GM23338 (cell line): Measurements from ENCODE around the gene SCARF1. TPM values are rescaled to one million over a fixed set of nuclear protein-coding genes. Genes with fewer than 3 reads are reported as not detected.

Source experiments
- ATAC-seq: fragments of 200-7000 bp; cut with Tn5 transposase; 3 replicates; pipeline ENCODE4 v1.9.1; 2020
- DNase-seq: peaks from one replicate; pipeline ENCODE4 v3.0.0-alpha.2; 2015; ENCODE audit warnings: low spot score
- H2AFZ ChIP-seq: fragments of 200-600 bp; sonication (generic); 2 replicates; pipeline ENCODE4 v1.8.0; 2016; ENCODE audit warnings: antibody characterized with exemption, mild to moderate bottlenecking, moderate library complexity
- H3F3A ChIP-seq: fragments of 200-600 bp; sonication (generic); replicated peaks from 2 replicates; pipeline ENCODE4 v1.8.0; 2017; ENCODE audit warnings: antibody characterized with exemption, mixed run types, low read depth
- H3K27ac ChIP-seq: fragments of 200-600 bp; sonication (generic); 2 replicates; pipeline ENCODE4 v1.6.1; 2016; ENCODE audit warnings: low read depth
- H3K27me3 ChIP-seq: fragments of 200-600 bp; sonication (generic); 2 replicates; pipeline ENCODE4 v1.8.0; 2016; ENCODE audit warnings: mild to moderate bottlenecking, mixed run types, moderate library complexity; ENCODE audit not compliant: insufficient read depth
- H3K36me3 ChIP-seq: fragments of 200-600 bp; sonication (generic); 2 replicates; pipeline ENCODE4 v1.8.0; 2016; ENCODE audit warnings: mild to moderate bottlenecking; ENCODE audit not compliant: insufficient read depth
- H3K4me1 ChIP-seq: fragments of 200-600 bp; sonication (generic); 2 replicates; pipeline ENCODE4 v1.8.0; 2016; ENCODE audit warnings: mild to moderate bottlenecking, moderate library complexity; ENCODE audit not compliant: insufficient read depth
- H3K4me2 ChIP-seq: fragments of 200-600 bp; sonication (generic); 2 replicates; pipeline ENCODE4 v1.7.1; 2017; ENCODE audit warnings: mixed run types
- H3K4me3 ChIP-seq: fragments of 200-600 bp; sonication (generic); 2 replicates; pipeline ENCODE4 v1.6.1; 2016; ENCODE audit warnings: mixed run types
- H3K79me2 ChIP-seq: fragments of 200-600 bp; sonication (generic); replicated peaks from 2 replicates; pipeline ENCODE4 v1.8.0; 2017; ENCODE audit warnings: mild to moderate bottlenecking; ENCODE audit not compliant: insufficient read depth
- H3K9me2 ChIP-seq: fragments of 200-600 bp; sonication (generic); 2 replicates; pipeline ENCODE4 v1.8.0; 2017; ENCODE audit not compliant: insufficient read depth
- H4K20me1 ChIP-seq: fragments of 200-600 bp; sonication (generic); replicated peaks from 2 replicates; pipeline ENCODE4 v1.8.0; 2017; ENCODE audit warnings: mild to moderate bottlenecking; ENCODE audit not compliant: insufficient read depth
- H3K27ac Mint-ChIP-seq: 2 replicates; pipeline ENCODE4 v1.8.0; 2020; ENCODE audit warnings: inconsistent platforms, mild to moderate bottlenecking, moderate library complexity, mixed read lengths
- H3K27me3 Mint-ChIP-seq: 3 replicates; pipeline ENCODE4 v1.8.0; 2022; ENCODE audit warnings: low read depth, mild to moderate bottlenecking, moderate library complexity, mixed read lengths, inconsistent platforms; ENCODE audit not compliant: insufficient read depth, poor library complexity
- H3K36me3 Mint-ChIP-seq: 3 replicates; pipeline ENCODE4 v1.8.0; 2021; ENCODE audit warnings: low read depth, mild to moderate bottlenecking, inconsistent platforms, moderate library complexity, mixed read lengths
- H3K4me1 Mint-ChIP-seq: 3 replicates; pipeline ENCODE4 v1.8.0; 2020; ENCODE audit warnings: mild to moderate bottlenecking, inconsistent platforms, mixed read lengths
- H3K4me3 Mint-ChIP-seq: 3 replicates; pipeline ENCODE4 v1.8.0; 2021; ENCODE audit warnings: moderate library complexity, mild to moderate bottlenecking, inconsistent platforms, mixed read lengths
- H3K9me3 Mint-ChIP-seq: 3 replicates; pipeline ENCODE4 v1.8.0; 2020; ENCODE audit warnings: moderate library complexity, mild to moderate bottlenecking, inconsistent platforms, mixed read lengths
- CTCF ChIP-seq, 2 experiments: fragments of 200-600 bp in 1 of 2; sonication (generic) in 1 of 2; conservative IDR thresholded peaks; 2 replicates each; pipeline versions ENCODE4 v1.5.1 to v1.6.1; 2016 to 2017; ENCODE audit warnings: antibody characterized with exemption in 2 of 2, low read depth in 2 of 2, mild to moderate bottlenecking in 2 of 2, moderate library complexity in 1 of 2
- ETS1 ChIP-seq: IDR thresholded peaks from 2 replicates; pipeline ENCODE4 v1.6.1; 2016; ENCODE audit warnings: antibody characterized with exemption
- EZH2 ChIP-seq: fragments of 200-600 bp; sonication (generic); IDR thresholded peaks from one replicate; pipeline ENCODE4 v1.8.0; 2017; ENCODE audit warnings: antibody characterized with exemption, mild to moderate bottlenecking, low read depth; ENCODE audit not compliant: unreplicated experiment
- JUNB ChIP-seq: IDR thresholded peaks from one replicate; pipeline ENCODE4 v1.6.1; 2016; ENCODE audit warnings: antibody characterized with exemption; ENCODE audit not compliant: unreplicated experiment
- NANOG ChIP-seq: IDR thresholded peaks from 2 replicates; pipeline ENCODE4 v1.6.1; 2016; ENCODE audit warnings: antibody characterized with exemption, borderline replicate concordance
- POLR2AphosphoS5 ChIP-seq: IDR thresholded peaks from 2 replicates; pipeline ENCODE4 v1.6.1; 2016; ENCODE audit warnings: antibody characterized with exemption, low read depth
- polyA plus RNA-seq: library from polyadenylated mRNA; unstranded; fragments of >200 nt; fragmentation: Nextera tagmentation; extraction: Ambion mirVana; gene quantifications from 2 replicates; pipeline ENCODE4 v1.2.1, GENCODE V29; 2016
- total RNA-seq: library from RNA; depleted of rRNA; stranded (reverse); fragments of >200 nt; shearing (Covaris generic); gene quantifications from 2 replicates; pipeline ENCODE4 v1.2.3, GENCODE V29; 2014
- TF ChIP-seq, protein P1 (sequence below): fragments of 250-450 bp; sonication (Bioruptor Pico); IDR thresholded peaks from 2 replicates; pipeline ENCODE4 v1.5.0; 2020; ENCODE audit warnings: mild to moderate bottlenecking, moderate library complexity

SCARF1 gene
- total and polyA plus RNA-seq, 2 experiments from 2014 or later, result 0.76 to 1.6 TPM

DNA sequence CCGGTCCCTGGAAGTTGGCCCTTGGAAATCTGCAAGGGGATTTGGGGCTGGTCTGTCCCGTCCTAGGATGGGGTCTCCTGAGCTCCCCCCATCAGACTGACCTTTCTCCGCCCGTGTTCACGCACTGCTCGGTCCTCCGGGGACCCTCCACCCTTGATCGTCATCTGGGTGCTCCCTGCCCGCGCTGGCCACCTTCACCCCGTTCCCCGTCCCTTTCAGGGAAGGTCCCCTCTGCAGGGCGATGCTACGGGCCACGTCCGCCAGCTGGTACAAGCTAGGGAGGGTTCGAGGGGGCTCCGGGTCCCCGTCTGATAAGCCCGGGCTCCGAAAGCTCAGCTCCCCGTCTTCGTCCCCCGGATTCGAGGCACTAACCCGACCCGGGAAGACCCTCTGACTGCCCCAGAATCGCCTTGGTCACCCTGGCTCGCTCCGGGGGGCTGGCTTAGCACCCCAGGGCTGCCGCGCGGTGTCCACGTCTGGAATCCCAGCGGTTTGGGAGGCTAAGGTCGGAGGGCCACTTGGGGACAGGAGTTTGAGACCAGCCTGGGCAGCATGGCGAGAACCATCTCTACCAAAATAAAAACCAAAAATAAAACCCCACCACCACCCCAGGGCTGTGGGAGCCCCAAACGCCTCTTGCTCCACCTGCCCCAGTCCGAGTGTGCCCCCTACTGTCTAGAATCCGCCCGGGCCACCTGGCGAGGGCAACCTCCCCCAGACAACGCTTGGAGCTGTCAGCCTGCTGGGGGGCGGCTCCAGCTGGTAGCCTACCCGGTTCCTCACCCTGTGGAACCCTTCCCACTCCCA, 15.8 kb downstream of the SCARF1 start (continued):
- TF ChIP-seq, protein P1, sequence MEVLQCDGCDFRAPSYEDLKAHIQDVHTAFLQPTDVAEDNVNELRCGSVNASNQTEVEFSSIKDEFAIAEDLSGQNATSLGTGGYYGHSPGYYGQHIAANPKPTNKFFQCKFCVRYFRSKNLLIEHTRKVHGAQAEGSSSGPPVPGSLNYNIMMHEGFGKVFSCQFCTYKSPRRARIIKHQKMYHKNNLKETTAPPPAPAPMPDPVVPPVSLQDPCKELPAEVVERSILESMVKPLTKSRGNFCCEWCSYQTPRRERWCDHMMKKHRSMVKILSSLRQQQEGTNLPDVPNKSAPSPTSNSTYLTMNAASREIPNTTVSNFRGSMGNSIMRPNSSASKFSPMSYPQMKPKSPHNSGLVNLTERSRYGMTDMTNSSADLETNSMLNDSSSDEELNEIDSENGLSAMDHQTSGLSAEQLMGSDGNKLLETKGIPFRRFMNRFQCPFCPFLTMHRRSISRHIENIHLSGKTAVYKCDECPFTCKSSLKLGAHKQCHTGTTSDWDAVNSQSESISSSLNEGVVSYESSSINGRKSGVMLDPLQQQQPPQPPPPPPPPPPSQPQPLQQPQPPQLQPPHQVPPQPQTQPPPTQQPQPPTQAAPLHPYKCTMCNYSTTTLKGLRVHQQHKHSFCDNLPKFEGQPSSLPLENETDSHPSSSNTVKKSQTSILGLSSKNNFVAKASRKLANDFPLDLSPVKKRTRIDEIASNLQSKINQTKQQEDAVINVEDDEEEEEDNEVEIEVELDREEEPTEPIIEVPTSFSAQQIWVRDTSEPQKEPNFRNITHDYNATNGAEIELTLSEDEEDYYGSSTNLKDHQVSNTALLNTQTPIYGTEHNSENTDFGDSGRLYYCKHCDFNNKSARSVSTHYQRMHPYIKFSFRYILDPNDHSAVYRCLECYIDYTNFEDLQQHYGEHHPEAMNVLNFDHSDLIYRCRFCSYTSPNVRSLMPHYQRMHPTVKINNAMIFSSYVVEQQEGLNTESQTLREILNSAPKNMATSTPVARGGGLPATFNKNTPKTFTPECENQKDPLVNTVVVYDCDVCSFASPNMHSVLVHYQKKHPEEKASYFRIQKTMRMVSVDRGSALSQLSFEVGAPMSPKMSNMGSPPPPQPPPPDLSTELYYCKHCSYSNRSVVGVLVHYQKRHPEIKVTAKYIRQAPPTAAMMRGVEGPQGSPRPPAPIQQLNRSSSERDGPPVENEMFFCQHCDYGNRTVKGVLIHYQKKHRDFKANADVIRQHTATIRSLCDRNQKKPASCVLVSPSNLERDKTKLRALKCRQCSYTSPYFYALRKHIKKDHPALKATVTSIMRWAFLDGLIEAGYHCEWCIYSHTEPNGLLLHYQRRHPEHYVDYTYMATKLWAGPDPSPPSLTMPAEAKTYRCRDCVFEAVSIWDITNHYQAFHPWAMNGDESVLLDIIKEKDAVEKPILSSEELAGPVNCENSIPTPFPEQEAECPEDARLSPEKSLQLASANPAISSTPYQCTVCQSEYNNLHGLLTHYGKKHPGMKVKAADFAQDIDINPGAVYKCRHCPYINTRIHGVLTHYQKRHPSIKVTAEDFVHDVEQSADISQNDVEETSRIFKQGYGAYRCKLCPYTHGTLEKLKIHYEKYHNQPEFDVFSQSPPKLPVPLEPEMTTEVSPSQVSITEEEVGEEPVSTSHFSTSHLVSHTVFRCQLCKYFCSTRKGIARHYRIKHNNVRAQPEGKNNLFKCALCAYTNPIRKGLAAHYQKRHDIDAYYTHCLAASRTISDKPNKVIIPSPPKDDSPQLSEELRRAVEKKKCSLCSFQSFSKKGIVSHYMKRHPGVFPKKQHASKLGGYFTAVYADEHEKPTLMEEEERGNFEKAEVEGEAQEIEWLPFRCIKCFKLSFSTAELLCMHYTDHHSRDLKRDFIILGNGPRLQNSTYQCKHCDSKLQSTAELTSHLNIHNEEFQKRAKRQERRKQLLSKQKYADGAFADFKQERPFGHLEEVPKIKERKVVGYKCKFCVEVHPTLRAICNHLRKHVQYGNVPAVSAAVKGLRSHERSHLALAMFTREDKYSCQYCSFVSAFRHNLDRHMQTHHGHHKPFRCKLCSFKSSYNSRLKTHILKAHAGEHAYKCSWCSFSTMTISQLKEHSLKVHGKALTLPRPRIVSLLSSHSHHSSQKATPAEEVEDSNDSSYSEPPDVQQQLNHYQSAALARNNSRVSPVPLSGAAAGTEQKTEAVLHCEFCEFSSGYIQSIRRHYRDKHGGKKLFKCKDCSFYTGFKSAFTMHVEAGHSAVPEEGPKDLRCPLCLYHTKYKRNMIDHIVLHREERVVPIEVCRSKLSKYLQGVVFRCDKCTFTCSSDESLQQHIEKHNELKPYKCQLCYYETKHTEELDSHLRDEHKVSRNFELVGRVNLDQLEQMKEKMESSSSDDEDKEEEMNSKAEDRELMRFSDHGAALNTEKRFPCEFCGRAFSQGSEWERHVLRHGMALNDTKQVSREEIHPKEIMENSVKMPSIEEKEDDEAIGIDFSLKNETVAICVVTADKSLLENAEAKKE, result no peak
- TF ChIP-seq POLR2AphosphoS5 (no peak), NANOG (no peak), EZH2 (no peak), ETS1 (no peak)

DNA sequence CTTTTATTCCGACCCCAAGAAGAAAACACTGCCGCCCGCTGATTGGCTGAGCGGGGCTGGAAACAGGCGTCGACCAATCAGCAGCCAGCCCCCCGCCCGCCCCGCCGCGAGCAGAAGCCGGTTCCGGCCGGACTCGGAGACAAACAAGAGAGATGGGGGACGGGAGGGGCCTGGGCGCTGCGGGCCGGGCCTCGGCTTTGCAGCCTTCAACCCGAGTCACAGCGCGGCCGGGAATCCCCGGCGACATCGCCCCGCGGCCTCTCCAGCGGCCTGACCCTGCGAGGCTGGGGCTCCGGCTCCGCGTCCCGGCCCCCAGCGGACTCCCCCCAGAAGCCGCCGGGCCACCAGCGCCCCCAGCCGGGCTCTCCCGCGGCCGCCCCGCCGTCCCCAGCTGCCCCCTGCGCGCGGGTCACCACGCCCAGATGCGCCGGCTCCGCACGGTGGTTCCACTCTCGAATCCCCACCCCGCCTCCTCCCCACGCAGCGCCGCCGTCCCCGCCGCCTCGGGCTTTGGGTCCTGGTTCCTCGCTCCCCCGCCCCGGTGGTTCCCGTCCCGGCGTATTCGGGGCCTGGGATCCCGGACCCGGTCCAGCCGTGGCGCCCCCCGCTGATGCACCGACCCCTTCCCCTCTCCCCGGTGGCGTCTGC, 16.6 kb downstream of the SCARF1 start:
- peak overlapping the region; percentile 98 for H3K4me2 ChIP-seq
- peak overlapping the region; percentile 94 for H3K27ac ChIP-seq
- no peaks in the 10 kb centered on the region for H4K20me1 ChIP-seq
- no peaks in the 10 kb centered on the region for H3K36me3 ChIP-seq
- peaks cover 8% of the 10 kb centered on the region; the same call in 1 of the 2 replicates for H3K27me3 ChIP-seq
- H3K79me2 ChIP-seq, result no peaks in the 10 kb centered on the region
- Mint-ChIP-seq H3K36me3 (no peaks in the 10 kb centered on the region; the same call in 2 of the 3 replicates), H3K4me3 (peak overlapping the region; percentile 76), H3K27me3 (peaks cover 17% of the 10 kb centered on the region), H3K9me3 (peaks cover 2% of the 10 kb centered on the region; the same call in 2 of the 3 replicates), H3K27ac (peak overlapping the region; percentile 89), H3K4me1 (peaks cover 24% of the 10 kb centered on the region)
- H3K4me3 ChIP-seq, result peak overlapping the region; percentile 86
- H3F3A ChIP-seq, result 0 out of 2 replicates have a peak, but pooled peaks cover 13% of the 10 kb centered on the region
- H3K4me1 ChIP-seq, result no peaks in the 10 kb centered on the region; the same call in 1 of the 2 replicates
- H3K9me2 ChIP-seq, result no peaks in the 10 kb centered on the region
- ATAC-seq (peak; percentile 70), DNase-seq (peak; percentile 98)
- TF ChIP-seq JUNB (no peak), POLR2AphosphoS5 (peak; percentile 54), CTCF (conservative IDR thresholded peaks at IDR 0.05; ENCODE audit: low read depth in 2 of 2) (peak; percentile 13 to 39; a peak in 2 of 4 replicates)
- peak overlapping the region; percentile 94 for H2AFZ ChIP-seq
